Measurements from ENCODE around the gene HK3.

Gene HK3

DNA sequence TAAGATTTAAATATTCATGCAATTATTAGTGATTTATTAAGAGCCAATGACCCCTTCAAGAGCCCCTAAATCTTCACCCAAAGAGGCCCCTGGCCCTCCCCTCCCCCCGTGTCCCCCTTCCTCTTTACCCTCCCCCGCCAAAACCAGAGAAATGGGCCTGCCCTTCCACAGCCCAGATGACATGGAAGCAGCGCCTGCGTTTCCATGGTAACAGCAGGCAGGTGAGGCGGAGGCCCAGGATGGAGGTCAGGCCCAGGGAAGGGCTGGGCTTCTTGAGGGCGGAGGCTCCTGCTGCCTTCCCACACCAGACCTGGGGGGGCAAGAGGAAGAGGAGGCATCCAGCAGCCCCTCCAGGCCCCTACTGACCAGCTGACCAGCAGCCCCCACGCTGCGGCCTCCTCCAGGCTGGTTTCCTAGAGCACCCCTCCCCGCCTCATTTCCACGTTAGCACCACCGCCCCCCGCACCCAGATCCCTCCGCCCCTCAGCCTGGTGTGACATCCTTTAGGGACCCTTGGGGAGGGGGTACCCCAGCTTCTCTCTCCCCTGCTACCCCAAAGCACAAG, 51.3 kb downstream of the HK3 start:
- no peak for DNase-seq

DNA sequence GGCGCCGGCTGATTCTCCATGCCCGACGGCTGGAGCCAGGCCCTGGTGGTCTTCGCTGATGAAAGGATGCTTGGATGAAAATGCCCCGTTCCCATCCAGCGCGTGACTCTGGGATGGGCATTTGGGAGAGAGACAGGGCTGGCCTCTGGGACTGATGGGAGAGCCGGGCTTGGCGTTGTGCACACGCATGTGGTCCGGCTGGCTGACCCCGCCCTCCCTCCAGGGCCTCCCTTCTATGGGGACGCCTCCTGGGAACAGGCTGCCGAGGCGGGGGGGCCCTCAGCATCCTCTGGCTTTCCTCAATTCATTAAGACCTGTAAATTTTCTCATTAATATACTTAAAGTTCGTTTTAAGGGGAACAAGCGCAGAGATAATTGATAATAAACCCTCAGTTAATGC, 52.0 kb downstream of the HK3 start:
- DNase-seq: no peak

- DNase-seq: no peak
Observed at GRCh38 chr5:176846335-176847140, 52.6 kb downstream of the HK3 start.

GRCh38 chr5:176845392-176845713, 53.8 kb downstream of the HK3 start:
- no peak for DNase-seq

DNA sequence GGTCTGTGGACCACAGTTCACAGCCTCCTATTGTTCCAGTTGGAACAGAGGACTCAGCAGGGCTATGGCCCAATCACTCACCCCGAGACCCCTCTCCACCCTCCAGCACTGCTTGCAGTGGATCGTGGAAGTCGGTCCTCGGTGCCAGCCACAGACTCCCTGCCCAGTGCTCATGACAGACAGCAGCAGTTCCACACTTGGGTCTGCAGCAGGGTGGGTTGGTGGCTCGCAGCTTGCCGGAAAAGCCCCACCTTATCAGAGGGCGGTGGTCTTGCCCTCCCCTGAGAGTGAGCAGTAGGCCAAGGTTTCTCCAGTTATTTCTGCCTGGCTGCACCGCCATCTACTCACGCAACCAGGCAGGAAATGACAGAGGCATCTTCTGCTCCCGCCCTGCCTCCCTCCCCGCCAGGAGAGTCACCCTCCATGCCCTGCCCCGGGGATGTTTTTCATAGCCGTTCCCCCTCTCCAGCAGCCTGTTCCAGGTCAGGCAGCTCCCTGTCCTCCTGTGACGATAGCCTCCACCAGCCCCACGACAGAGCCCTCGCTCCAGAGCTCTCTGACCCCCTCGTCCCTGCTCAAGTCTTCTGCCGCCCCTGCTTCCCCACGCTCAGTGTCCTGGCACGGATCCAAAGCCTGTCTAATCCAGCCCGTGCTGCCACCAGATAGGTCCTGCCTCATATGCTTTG, 54.3 kb downstream of the HK3 start:
- peak; percentile 22 to 80 for DNase-seq

- DNase-seq: no peak
Observed at GRCh38 chr5:176844281-176844680, 54.9 kb downstream of the HK3 start.

DNA sequence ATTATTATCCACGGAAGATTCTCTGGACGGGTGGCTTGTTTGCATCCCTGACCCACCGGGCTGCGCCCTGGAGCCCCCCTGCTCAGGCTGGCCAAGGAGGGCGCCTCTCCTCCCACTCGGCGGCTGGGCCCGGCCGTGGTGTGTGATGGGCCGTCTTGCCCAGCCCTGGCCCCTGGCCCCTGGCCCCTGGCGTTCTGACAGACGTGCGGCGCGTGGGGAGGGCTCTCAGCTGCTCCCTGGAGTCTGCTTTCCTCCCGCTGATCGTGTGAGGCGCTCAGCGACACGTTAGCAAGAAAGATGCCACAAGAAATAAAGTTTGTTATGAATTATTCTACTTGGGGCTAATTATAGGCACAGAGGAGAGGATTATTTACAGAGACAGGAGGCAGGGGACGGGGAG, 55.5 kb downstream of the HK3 start:
- peak; percentile 7 to 21 for DNase-seq

GRCh38 chr5:176837707-176838115, 61.4 kb downstream of the HK3 start:
- no peak for DNase-seq

DNA sequence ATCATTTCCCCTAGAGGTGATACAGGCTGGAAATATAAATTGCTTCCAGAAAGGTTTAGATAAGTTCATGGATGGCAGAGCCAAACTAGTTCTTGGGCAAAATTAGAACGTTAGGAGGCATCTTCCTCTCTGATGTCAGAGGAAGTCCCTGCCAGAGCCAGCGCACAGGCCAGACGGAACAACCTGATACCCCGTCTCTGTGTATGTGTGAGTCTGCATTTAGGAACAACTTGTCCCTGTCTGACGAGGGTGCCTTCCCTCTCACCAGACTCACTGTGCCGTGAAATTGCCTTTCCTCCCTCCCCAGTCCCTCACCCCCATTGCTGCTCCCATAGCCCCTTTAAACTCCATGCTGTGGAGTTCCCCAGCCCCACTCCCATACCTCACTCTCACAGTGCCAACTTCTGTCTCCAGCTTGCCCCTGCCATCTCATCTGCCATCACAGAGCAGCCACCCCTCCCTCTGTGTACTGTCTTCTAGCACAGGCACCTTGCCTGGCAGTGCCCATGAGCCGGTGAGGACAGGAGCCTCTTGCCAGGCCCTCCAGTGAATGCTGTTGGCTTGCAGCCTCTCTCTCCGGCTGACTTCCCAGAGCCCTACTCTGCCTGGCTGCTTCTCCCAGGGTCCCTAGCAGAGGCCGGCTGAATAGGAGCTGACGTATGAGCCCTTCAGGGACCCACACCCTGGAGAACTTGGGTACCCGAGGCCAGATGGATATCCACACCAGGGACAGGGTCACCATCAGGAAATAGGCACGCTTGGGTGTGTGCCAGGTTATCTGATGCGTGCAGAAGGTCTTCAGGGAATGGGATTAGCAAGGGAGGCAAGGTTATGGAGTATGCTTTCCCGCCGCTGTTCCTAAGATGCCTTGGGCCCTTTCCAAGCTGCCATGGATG, 62.1 kb downstream of the HK3 start:
- DNase-seq: peak; percentile 89 to 94

DNA sequence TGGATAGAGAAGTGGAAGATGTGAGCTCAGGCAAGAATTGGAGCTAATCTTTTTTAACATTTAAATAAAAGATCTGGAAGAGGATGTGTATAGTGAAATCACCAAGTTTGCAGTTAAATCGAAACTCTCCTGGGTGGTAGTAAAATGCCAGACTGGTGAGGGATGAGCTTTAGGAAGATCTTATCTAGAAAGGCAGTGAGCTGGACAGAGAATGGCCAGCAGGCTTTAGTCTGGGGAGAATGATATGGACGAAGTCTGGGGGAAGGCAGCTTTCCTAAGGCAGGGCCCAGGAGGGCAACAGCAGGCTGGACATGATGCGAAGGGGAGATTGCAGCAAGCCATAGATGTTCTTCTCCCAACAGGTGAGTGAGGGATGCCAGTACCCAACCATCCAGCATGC, 63.2 kb downstream of the HK3 start:
- DNase-seq: no peak

DNA sequence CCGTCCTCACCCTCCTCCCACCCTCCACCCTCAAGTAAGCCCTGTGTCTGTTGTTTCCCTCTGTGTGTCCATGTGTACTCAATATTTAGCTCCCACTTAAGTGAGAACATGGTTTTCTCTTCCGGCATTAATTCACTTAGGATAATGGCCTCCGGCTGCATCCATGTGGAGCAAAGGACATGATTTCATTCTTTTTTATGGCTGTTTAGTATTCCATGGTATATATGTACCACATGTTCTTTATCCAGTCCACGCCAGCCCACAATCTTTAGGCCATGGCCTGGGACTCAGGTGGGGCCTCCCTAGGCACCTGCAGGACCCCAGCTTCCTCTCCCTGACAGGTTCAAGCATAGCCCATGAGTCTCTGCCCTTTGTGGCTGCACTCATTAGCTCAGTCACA, 65.9 kb downstream of the HK3 start:
- DNase-seq: no peak

GRCh38 chr5:176832162-176832561, 67.0 kb downstream of the HK3 start:
- no peak for DNase-seq

GRCh38 chr5:176831425-176831824, 67.7 kb downstream of the HK3 start:
- no peak for DNase-seq

GRCh38 chr5:176830995-176831423, 68.1 kb downstream of the HK3 start:
- no peak for DNase-seq

All from NCI-H524 (cell line).